ENCODE measurements around the gene LSR.

LSR gene

GRCh38 chr19:35214766-35215422 is 33.9 kb upstream of the LSR start:
- Histone ChIP-seq H3K9me3 (ENCODE audit: control insufficient read depth, insufficient read depth, low read depth, low read length) (peaks cover 5% of the 10 kb centered on the region), H3K4me1 (ENCODE audit: control insufficient read depth, insufficient read depth, low read length) (peaks cover 10% of the 10 kb centered on the region), H3K27ac (ENCODE audit: extremely low read depth, low read depth, low read length) (no peak overlapping the region), H3K4me3 (ENCODE audit: low read depth, low read length) (no peak overlapping the region), H3K36me3 (ENCODE audit: control insufficient read depth in 2 of 2, insufficient read depth in 1 of 2, low read length in 2 of 2) (peaks cover 0 to 2% of the 10 kb centered on the region in 2 experiments; a peak in 1 of 3 replicates)
- POLR2A ChIA-PET = no interaction called here
- TF ChIP-seq ZNF211 (tag by site-specific recombination; IDR thresholded peaks at IDR 0.05; ENCODE audit: low read depth) = no peak
- TF ChIP-seq ZNF433 (tag by site-specific recombination; IDR thresholded peaks at IDR 0.05; ENCODE audit: low read depth) = 0 out of 2 replicates have a peak, but pooled peaks have one; percentile 3
- CTCF ChIA-PET = interaction anchor here (0.6 to 2.8 kb wide), 5 partner anchors 50 to 148 kb away, joined by 3 to 9 read pairs (median 3); no protein-coding TSS in a partner anchor

- Histone ChIP-seq H3K9me3 (ENCODE audit: control insufficient read depth, insufficient read depth, low read depth, low read length) (peaks cover 5% of the 10 kb centered on the region), H3K27ac (ENCODE audit: extremely low read depth, low read depth, low read length) (no peak overlapping the region), H3K4me1 (ENCODE audit: control insufficient read depth, insufficient read depth, low read length) (peaks cover 10% of the 10 kb centered on the region), H3K4me3 (ENCODE audit: low read depth, low read length) (no peak overlapping the region), H3K36me3 (ENCODE audit: control insufficient read depth in 2 of 2, insufficient read depth in 1 of 2, low read length in 2 of 2) (no peaks in the 10 kb centered on the region)
- ChIA-PET POLR2A (no interaction called here), CTCF (interaction anchor here (0.7 to 2.8 kb wide), 10 partner anchors 9 to 172 kb away, joined by 3 to 9 read pairs (median 4); no protein-coding TSS in a partner anchor)
- TF ChIP-seq ZNF544 (tag by site-specific recombination; IDR thresholded peaks at IDR 0.05) (0 out of 2 replicates have a peak, but pooled peaks have one; percentile 4), ZNF239 (tag by site-specific recombination; IDR thresholded peaks at IDR 0.05) (no peak), ZNF692 (tag by site-specific recombination; IDR thresholded peaks at IDR 0.05) (no peak), ZNF362 (tag by site-specific recombination; IDR thresholded peaks at IDR 0.05) (peak; percentile 84; the same call in 1 of the 2 replicates)
Measured at GRCh38 chr19:35216016-35216832, 32.6 kb upstream of the LSR start.

- Histone ChIP-seq H3K9me3 (ENCODE audit: control insufficient read depth, insufficient read depth, low read depth, low read length) (peaks cover 5% of the 10 kb centered on the region), H3K36me3 (ENCODE audit: control insufficient read depth in 2 of 2, insufficient read depth in 1 of 2, low read length in 2 of 2) (no peaks in the 10 kb centered on the region), H3K27ac (ENCODE audit: extremely low read depth, low read depth, low read length) (no peak overlapping the region), H3K4me1 (ENCODE audit: control insufficient read depth, insufficient read depth, low read length) (peaks cover 10% of the 10 kb centered on the region), H3K4me3 (ENCODE audit: low read depth, low read length) (no peak overlapping the region)
- CTCF ChIA-PET = interaction anchor here (0.7 to 2.8 kb wide), 8 partner anchors 38 to 173 kb away, joined by 3 to 9 read pairs (median 4); no protein-coding TSS in a partner anchor
- TF ChIP-seq ZNF433 (tag by site-specific recombination; IDR thresholded peaks at IDR 0.05; ENCODE audit: low read depth) = no peak
- TF ChIP-seq ZNF785 (tag by site-specific recombination; IDR thresholded peaks at IDR 0.05) = 0 out of 2 replicates have a peak, but pooled peaks have one; percentile 3
- TF ChIP-seq BCL6B (tag by site-specific recombination; IDR thresholded peaks at IDR 0.05) = no peak
- TF ChIP-seq KLF8 (tag by site-specific recombination; IDR thresholded peaks at IDR 0.05) = no peak
- TF ChIP-seq ZNF449 (tag by site-specific recombination; IDR thresholded peaks at IDR 0.05) = peak; percentile 29; the same call in 1 of the 2 replicates
- peak; percentile 93 for TF ChIP-seq RBAK (tag by site-specific recombination; IDR thresholded peaks at IDR 0.05)
- POLR2A ChIA-PET = no interaction called here
Measured at GRCh38 chr19:35216833-35217648, 31.8 kb upstream of the LSR start.
